IPS-18c (cell line): Measurements from ENCODE around the gene MAPK8IP1.

Experiments used
- H3K4me3 ChIP-seq: 2 replicates; pipeline ENCODE4 v1.7.0; 2013; ENCODE audit warnings: low read depth, mild to moderate bottlenecking, low read length, moderate library complexity; ENCODE audit not compliant: insufficient read depth
- H3K9me3 ChIP-seq: one replicate; pipeline ENCODE4 v1.6.1; 2013; ENCODE audit warnings: mild to moderate bottlenecking, low read length, moderate library complexity; ENCODE audit not compliant: control insufficient read depth, insufficient read depth

MAPK8IP1 gene

GRCh38 chr11:45917286-45917622 is 31.8 kb downstream of the MAPK8IP1 start:
- no peaks in the 10 kb centered on the region for H3K9me3 ChIP-seq
- peak overlapping the region; percentile 67 for H3K4me3 ChIP-seq

- peak within 1 kb of the TSS; percentile 67 for H3K4me3 ChIP-seq
- no peaks in the 10 kb centered on the region for H3K9me3 ChIP-seq
Observed at GRCh38 chr11:45917623-45918330, 32.3 kb downstream of the MAPK8IP1 start, which contains the start of gene PEX16. PEX16 (minus strand) TSS chr11:45917877; CDS start chr11:45917811, 66 bp downstream.

DNA sequence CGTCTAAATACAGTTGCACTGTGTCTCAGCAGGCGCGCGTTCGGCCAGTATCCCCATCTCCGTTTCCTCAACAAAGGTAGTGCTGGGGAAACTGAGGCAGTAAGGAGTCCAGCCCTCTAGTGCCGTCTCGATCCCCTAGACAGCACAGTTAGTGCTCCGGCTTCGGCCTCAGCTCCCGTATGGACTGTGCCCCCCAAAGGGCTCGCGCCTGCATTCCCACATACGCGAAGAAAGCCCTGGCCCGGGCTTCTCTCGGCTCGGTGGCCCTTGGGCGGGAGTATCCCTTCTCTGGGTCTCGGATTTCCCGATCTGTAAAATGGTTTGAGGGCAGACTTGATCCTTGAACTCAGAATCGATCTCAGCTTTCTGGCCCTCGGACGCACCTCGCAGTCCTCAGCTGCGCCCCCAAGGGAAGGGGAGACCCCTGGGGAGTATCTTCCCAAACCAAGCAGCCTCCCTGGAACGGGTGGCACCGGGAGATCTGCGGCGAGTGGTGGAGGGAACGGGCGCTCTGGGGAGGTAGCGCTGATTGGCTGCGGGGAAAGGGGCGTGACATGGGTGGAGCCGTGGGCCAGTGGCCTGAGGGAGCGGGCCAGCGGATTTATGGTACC is 33.0 kb downstream of the MAPK8IP1 start:
- Histone ChIP-seq H3K9me3 (no peaks in the 10 kb centered on the region), H3K4me3 (peak overlapping the region; percentile 67)

DNA sequence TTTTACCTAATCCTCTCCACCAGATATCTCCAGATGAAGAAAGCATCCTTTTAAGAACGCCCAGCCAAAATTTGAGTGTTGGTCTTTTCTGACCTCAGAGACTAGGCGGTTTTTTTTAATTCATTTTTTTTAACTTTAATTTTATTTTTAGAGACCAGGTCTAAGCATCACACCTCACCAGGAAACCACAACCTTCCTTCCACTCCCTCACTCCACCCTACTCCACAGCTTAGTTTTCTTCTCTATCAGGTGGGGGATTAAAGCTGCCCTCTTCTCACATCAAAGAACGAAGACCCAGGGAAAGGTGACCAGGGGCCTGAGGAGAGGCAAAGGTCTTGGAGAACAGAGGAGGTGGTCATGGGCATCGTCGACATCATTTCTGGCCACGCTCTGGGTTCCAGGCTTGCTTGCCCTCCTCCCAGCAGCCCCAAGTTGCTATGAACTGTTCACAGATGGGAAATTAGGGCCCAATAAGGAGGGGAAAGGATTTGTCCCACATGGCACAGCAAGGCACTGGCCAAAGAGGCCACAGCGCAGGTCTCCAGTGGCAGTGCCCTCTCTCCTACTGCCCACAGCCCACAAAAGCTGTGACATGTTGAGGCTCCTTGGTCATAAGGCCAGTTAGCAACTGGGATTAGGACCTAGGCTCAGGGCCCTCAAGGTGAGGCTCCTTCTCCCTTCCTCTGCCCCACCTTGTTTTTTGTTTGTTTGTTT is 33.7 kb downstream of the MAPK8IP1 start:
- H3K9me3 ChIP-seq = no peaks in the 10 kb centered on the region
- H3K4me3 ChIP-seq = peak overlapping the region; percentile 67; the same call in 1 of the 2 replicates

DNA sequence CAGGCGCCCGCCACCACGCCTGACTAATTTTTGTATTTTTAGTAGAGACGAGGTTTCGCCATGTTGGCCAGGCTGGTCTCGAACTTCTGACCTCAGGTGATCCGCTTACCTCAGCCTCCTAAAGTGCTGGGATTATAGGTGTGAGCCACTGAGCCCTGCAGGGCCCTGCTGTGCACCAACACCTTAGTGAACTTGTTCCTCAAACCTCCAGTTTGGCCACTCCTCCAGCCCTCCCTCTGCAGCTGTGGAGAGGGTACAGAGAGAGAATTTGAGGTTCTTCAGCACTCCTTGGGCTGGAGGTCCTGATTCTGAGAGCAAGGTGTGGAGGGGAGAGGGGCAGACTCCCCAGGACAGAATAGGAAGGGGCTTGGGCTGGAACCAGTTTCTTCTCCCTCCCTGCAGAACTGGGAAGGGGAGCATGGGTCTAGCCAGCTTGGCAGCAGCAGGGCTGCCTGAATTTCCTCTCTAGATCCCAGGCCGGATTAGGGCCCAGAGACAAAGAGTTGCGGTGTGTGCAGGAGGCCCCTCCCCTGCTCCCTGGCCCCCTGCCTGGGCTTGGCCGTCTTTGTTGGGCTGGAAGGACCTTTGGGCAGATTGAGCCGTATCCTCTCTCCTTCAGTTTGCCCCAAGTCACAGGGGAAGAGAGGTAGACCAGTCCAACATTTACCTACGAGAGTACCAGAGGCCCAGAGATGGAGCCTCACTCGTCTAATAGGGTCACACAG is 34.5 kb downstream of the MAPK8IP1 start:
- H3K9me3 ChIP-seq = no peaks in the 10 kb centered on the region
- peak overlapping the region; percentile 24; the same call in 1 of the 2 replicates for H3K4me3 ChIP-seq

- H3K4me3 ChIP-seq = peak overlapping the region; percentile 24
- H3K9me3 ChIP-seq = no peaks in the 10 kb centered on the region
Observed at GRCh38 chr11:45920531-45921477, 35.4 kb downstream of the MAPK8IP1 start.

- H3K9me3 ChIP-seq = no peaks in the 10 kb centered on the region
- H3K4me3 ChIP-seq = peak overlapping the region; percentile 65
Observed at GRCh38 chr11:45921561-45922424, 36.3 kb downstream of the MAPK8IP1 start.

GRCh38 chr11:45922425-45923082 is 37.1 kb downstream of the MAPK8IP1 start, which contains the start of gene LARGE2:
LARGE2 (plus strand) TSS chr11:45922656; CDS start chr11:45922883, 227 bp downstream.
- Histone ChIP-seq H3K9me3 (no peaks in the 10 kb centered on the region), H3K4me3 (peak within 1 kb of the TSS; percentile 65)

DNA sequence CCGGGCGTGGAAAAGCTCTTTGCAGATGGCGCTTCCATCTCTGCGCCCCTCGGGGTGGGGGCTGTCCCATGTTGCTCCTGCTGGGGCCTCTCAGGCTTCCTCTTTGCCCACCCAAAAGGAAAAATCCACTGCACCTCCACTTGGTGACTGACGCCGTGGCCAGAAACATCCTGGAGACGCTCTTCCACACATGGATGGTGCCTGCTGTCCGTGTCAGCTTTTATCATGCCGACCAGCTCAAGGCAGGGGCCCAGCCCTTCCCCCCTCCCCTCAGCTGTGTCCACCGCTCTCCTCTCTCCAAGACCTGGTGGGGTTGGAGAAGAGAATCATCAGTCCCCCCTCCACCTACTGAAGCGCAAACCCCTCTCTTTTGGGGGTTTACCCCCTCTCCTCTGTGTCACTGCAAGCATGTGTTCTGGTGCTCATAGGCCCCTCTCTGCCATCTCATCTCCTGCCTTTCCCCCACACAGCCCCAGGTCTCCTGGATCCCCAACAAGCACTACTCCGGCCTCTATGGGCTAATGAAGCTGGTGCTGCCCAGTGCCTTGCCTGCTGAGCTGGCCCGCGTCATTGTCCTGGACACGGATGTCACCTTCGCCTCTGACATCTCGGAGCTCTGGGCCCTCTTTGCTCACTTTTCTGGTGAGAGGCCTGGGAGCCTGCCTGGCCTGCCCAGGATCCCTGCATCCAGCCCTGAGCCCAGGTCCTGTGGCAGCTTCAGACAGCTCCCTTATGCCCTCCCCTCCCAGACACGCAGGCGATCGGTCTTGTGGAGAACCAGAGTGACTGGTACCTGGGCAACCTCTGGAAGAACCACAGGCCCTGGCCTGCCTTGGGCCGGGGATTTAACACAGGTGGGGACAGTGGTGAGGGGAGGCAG is 38.8 kb downstream of the MAPK8IP1 start:
- H3K9me3 ChIP-seq = no peaks in the 10 kb centered on the region

DNA sequence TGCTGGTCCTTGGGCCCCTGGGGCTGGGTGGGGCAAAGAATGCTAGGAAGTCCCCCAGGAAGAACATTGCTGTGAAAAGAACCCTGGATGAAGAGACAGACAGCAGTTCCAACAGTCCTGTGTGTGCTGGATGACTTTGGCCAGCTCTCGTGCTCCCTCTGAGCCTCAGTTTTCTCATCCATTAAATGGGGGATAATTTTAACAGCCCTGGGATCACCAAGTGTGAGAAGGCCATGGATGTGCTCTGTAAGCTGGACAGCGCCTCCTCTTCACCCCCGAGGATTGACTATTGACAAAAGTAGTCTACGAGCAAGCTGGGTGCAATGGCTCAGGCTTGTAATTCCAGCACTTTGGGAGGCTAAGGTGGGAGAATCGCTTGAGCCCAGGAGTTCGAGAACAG is 39.5 kb downstream of the MAPK8IP1 start:
- Histone ChIP-seq H3K9me3 (no peaks in the 10 kb centered on the region), H3K4me3 (no peak overlapping the region)

More for the DNA sequence above, 38.8 kb downstream of the MAPK8IP1 start:
- no peak overlapping the region for H3K4me3 ChIP-seq

- Histone ChIP-seq H3K9me3 (no peaks in the 10 kb centered on the region), H3K4me3 (no peak overlapping the region)
Observed at GRCh38 chr11:45925550-45925949, 40.1 kb downstream of the MAPK8IP1 start.

DNA sequence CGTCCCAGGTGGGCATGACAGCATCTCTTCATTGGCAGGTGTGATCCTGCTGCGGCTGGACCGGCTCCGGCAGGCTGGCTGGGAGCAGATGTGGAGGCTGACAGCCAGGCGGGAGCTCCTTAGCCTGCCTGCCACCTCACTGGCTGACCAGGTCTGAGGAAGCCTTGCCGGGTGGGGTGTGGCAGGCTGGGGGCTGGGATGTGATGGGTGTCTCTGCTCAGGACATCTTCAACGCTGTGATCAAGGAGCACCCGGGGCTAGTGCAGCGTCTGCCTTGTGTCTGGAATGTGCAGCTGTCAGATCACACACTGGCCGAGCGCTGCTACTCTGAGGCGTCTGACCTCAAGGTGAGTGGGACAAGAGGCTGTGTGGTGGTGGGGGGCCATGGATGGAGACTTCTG is 40.5 kb downstream of the MAPK8IP1 start:
- H3K9me3 ChIP-seq = no peaks in the 10 kb centered on the region
- no peak overlapping the region for H3K4me3 ChIP-seq

DNA sequence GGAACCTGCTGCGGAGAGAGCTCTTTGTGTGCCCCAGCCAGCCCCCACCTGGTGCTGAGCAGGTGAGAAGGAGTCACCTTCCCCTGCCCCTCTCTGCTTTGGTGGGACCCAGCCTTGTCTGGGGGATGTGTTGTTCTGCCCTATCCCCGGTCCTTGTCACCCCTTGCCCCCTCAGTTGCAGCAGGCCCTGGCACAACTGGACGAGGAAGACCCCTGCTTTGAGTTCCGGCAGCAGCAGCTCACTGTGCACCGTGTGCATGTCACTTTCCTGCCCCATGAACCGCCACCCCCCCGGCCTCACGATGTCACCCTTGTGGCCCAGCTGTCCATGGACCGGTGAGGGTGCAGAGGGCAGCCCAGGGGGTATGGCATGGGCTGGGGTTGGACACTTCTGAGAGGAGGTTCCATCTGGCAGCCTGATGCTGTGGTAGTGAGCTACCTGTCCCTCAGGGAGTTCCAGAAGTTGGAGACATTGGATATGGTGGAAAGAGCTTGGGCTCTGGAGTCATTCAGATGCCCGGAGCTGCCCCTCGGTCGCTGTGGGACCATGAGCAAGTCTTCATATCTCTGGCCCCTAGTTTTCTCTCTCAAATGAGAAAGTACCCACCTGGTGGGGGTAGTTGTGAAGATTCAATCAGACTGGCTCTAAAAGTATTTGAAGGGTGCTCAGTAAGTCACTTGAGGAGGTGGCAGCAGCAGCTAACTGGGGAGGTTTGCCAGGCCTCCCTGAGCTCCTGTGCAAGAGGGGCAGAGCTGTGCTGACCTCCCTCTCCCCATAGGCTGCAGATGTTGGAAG is 41.3 kb downstream of the MAPK8IP1 start:
- H3K4me3 ChIP-seq = no peak overlapping the region

DNA sequence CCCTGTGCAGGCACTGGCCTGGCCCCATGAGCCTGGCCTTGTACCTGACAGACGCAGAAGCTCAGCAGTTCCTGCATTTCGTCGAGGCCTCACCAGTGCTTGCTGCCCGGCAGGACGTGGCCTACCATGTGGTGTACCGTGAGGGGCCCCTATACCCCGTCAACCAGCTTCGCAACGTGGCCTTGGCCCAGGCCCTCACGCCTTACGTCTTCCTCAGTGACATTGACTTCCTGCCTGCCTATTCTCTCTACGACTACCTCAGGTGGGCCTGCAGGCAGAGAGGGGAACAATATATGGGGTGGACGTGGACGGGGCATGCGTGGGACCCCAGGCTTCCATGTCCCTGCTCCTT is 41.9 kb downstream of the MAPK8IP1 start:
- no peaks in the 10 kb centered on the region for H3K9me3 ChIP-seq
- H3K4me3 ChIP-seq = no peak overlapping the region

More for the DNA sequence above, 41.3 kb downstream of the MAPK8IP1 start:
- no peaks in the 10 kb centered on the region for H3K9me3 ChIP-seq
